Transverse colon (tissue), 4 donors: ENCODE results near the gene XYLT1.

ENCODE experiments used
- CTCF ChIP-seq, 5 experiments: fragments of 200-600 bp in 3 of 5; fragments of 450-650 bp in 2 of 5; sonication (generic) in 3 of 5; IDR thresholded peaks; 1 replicate in 2 of 5; 2 replicates in 3 of 5; pipeline ENCODE4 v1.5.1; 2016 to 2017; ENCODE audit warnings: antibody characterized with exemption in 5 of 5, inconsistent platforms in 3 of 5, mild to moderate bottlenecking in 2 of 5, moderate library complexity in 1 of 5
- EP300 ChIP-seq: sonication (generic); formaldehyde crosslinking; IDR thresholded peaks from one replicate; pipeline ENCODE4 v1.6.1; 2017; ENCODE audit warnings: antibody characterized with exemption, low read depth
- POLR2AphosphoS5 ChIP-seq, 3 donors: sonication (generic); formaldehyde crosslinking; IDR thresholded peaks; one replicate each; pipeline ENCODE4 v1.6.1; 2016; ENCODE audit warnings: antibody characterized with exemption in 3 of 3

GRCh38 chr16:17270683-17271109 is 200.1 kb downstream of the XYLT1 start:
- TF ChIP-seq POLR2AphosphoS5 (IDR thresholded peaks at IDR 0.05) (peak in 1 of 3 donors; percentile 49), CTCF (IDR thresholded peaks at IDR 0.05) (no peak), EP300 (no peak)
